Measurements from ENCODE around the gene ADAMTS19. TPM values are rescaled to one million over a fixed set of nuclear protein-coding genes. Genes with fewer than 3 reads are reported as not detected.

The ADAMTS19 gene
- total and polyA plus RNA-seq, 7 donors = 0.01 to 0.69 (median 0.24) TPM; not detected in 1

- Histone ChIP-seq H3K9me3 (no peaks in the 10 kb centered on the region), H3K4me1 (no peaks in the 10 kb centered on the region), H3K27me3 (ENCODE audit: insufficient read depth in 3 of 3, low read length in 2 of 3) (no peaks in the 10 kb centered on the region), H3K27ac (no peak overlapping the region), H3K4me3 (no peak overlapping the region), H3K36me3 (ENCODE audit: insufficient read depth in 1 of 2, low read depth in 1 of 2) (no peaks in the 10 kb centered on the region)
- intact Hi-C loops (cut with DNase I) = no loop called here
- 50 to 66% (median 51%) methylated on average over 3 of the region's 3 CpGs for WGBS, 3 donors
- DNase-seq (no peak), ATAC-seq (no peak)
- TF ChIP-seq CTCF (IDR thresholded peaks at IDR 0.05) = no peak
These were observed 21.8 kb upstream of the ADAMTS19 start for GRCh38 chr5:129438322-129438721.

- DNase-seq (no peak), ATAC-seq (no peak)
- no peak overlapping the region for H3K4me3 ChIP-seq
- no peaks in the 10 kb centered on the region for H3K27me3 ChIP-seq (ENCODE audit: insufficient read depth in 3 of 3, low read length in 2 of 3)
- 77 to 95% (median 89%) methylated on average over 6 of the region's 6 CpGs for WGBS, 3 donors
- intact Hi-C loops (cut with DNase I) = no loop called here
- no peak overlapping the region for H3K27ac ChIP-seq
- H3K9me3 ChIP-seq = no peaks in the 10 kb centered on the region
- TF ChIP-seq CTCF (IDR thresholded peaks at IDR 0.05) = no peak
- no peaks in the 10 kb centered on the region for H3K4me1 ChIP-seq
- H3K36me3 ChIP-seq (ENCODE audit: insufficient read depth in 1 of 2, low read depth in 1 of 2) = no peaks in the 10 kb centered on the region
These were observed 19.7 kb upstream of the ADAMTS19 start for GRCh38 chr5:129440424-129440823.

- TF ChIP-seq CTCF (IDR thresholded peaks at IDR 0.05) = no peak
- intact Hi-C loops (cut with DNase I) = no loop called here
- H3K9me3 ChIP-seq = no peaks in the 10 kb centered on the region
- no peaks in the 10 kb centered on the region for H3K27me3 ChIP-seq (ENCODE audit: insufficient read depth in 3 of 3, low read length in 2 of 3)
- H3K36me3 ChIP-seq (ENCODE audit: insufficient read depth in 1 of 2, low read depth in 1 of 2) = no peaks in the 10 kb centered on the region
- ATAC-seq (no peak), DNase-seq (no peak)
- no peak overlapping the region for H3K4me3 ChIP-seq
- no peaks in the 10 kb centered on the region for H3K4me1 ChIP-seq
- no peak overlapping the region for H3K27ac ChIP-seq
- 83 to 94% (median 85%) methylated on average over 1 of the region's 1 CpG for WGBS, 3 donors
These were observed 19.0 kb upstream of the ADAMTS19 start for GRCh38 chr5:129441096-129441495.

GRCh38 chr5:129445379-129445778 is 14.7 kb upstream of the ADAMTS19 start:
- WGBS, 3 donors = 83 to 94% (median 89%) methylated on average over 2 of the region's 2 CpGs
- no peaks in the 10 kb centered on the region for H3K4me1 ChIP-seq
- DNase-seq = no peak
- ATAC-seq = no peak
- H3K27ac ChIP-seq = no peak overlapping the region
- TF ChIP-seq CTCF (IDR thresholded peaks at IDR 0.05) = no peak
- H3K9me3 ChIP-seq = no peaks in the 10 kb centered on the region
- intact Hi-C loops (cut with DNase I) = no loop called here
- H3K27me3 ChIP-seq (ENCODE audit: insufficient read depth in 3 of 3, low read length in 2 of 3) = no peaks in the 10 kb centered on the region
- no peak overlapping the region for H3K4me3 ChIP-seq
- no peaks in the 10 kb centered on the region for H3K36me3 ChIP-seq (ENCODE audit: insufficient read depth in 1 of 2, low read depth in 1 of 2)

GRCh38 chr5:129447968-129448367 is 12.1 kb upstream of the ADAMTS19 start:
- intact Hi-C loops (cut with DNase I) = no loop called here
- DNase-seq (no peak), ATAC-seq (no peak)
- 91 to 97% (median 93%) methylated on average over 2 of the region's 2 CpGs for WGBS, 3 donors
- H3K4me1 ChIP-seq = no peaks in the 10 kb centered on the region
- no peak overlapping the region for H3K4me3 ChIP-seq
- H3K27ac ChIP-seq = no peak overlapping the region
- no peaks in the 10 kb centered on the region for H3K9me3 ChIP-seq
- TF ChIP-seq CTCF (IDR thresholded peaks at IDR 0.05) = no peak
- H3K27me3 ChIP-seq (ENCODE audit: insufficient read depth in 3 of 3, low read length in 2 of 3) = no peaks in the 10 kb centered on the region
- no peaks in the 10 kb centered on the region for H3K36me3 ChIP-seq (ENCODE audit: insufficient read depth in 1 of 2, low read depth in 1 of 2)

Data from psoas muscle (tissue), 8 donors.